Neuronal stem cell (in vitro differentiated cells): ENCODE data around the gene TRPM3.

Experiments
- DNase-seq: peaks from one replicate; pipeline ENCODE4 v3.0.0-alpha.2; 2013; ENCODE audit warnings: low spot score
- H2AFZ ChIP-seq: one replicate; pipeline ENCODE4 v1.6.1; 2013; ENCODE audit warnings: mild to moderate bottlenecking, low read length, inconsistent platforms
- H2AK5ac ChIP-seq: 2 replicates; pipeline ENCODE4 v1.6.1; 2013; ENCODE audit warnings: low read depth, mild to moderate bottlenecking, inconsistent platforms, low read length, moderate library complexity, mixed read lengths
- H2BK120ac ChIP-seq: 2 replicates; pipeline ENCODE4 v1.6.1; 2013; ENCODE audit warnings: low read depth, mild to moderate bottlenecking, inconsistent platforms, low read length, moderate library complexity, mixed read lengths
- H2BK12ac ChIP-seq: one replicate; pipeline ENCODE4 v1.6.1; 2013; ENCODE audit warnings: low read length, inconsistent platforms
- H2BK15ac ChIP-seq: 2 replicates; pipeline ENCODE4 v1.6.1; 2013; ENCODE audit warnings: mild to moderate bottlenecking, low read length, inconsistent platforms, mixed read lengths
- H2BK5ac ChIP-seq: one replicate; pipeline ENCODE4 v1.6.1; 2013; ENCODE audit warnings: inconsistent platforms, mild to moderate bottlenecking, low read length, moderate library complexity
- H3K14ac ChIP-seq: one replicate; pipeline ENCODE4 v1.6.1; 2013; ENCODE audit warnings: low read length, inconsistent platforms
- H3K18ac ChIP-seq: 2 replicates; pipeline ENCODE4 v1.6.1; 2013; ENCODE audit warnings: low read length, inconsistent platforms
- H3K23ac ChIP-seq: 2 replicates; pipeline ENCODE4 v1.6.1; 2013; ENCODE audit warnings: low read depth, mild to moderate bottlenecking, mixed read lengths, low read length, inconsistent platforms; ENCODE audit not compliant: poor library complexity
- H3K27ac ChIP-seq: replicated peaks from 3 replicates; pipeline ENCODE4 v1.5.1; 2013; ENCODE audit warnings: low read length, inconsistent platforms
- H3K27me3 ChIP-seq, 3 experiments: 2 replicates each; pipeline ENCODE4 v1.6.1; 2013; ENCODE audit warnings: low read length in 3 of 3, mild to moderate bottlenecking in 2 of 3, inconsistent platforms in 1 of 3, low read depth in 1 of 3, mixed read lengths in 1 of 3, moderate library complexity in 1 of 3; ENCODE audit not compliant: control insufficient read depth in 3 of 3, insufficient read depth in 3 of 3
- H3K36me3 ChIP-seq, 2 donors: replicated peaks in 1 of 2; 2 replicates each; pipeline ENCODE4 v1.6.1; 2013; ENCODE audit warnings: low read length in 2 of 2; ENCODE audit not compliant: control insufficient read depth in 2 of 2, insufficient read depth in 2 of 2
- H3K4ac ChIP-seq: 2 replicates; pipeline ENCODE4 v1.6.1; 2013; ENCODE audit warnings: inconsistent platforms, mild to moderate bottlenecking, low read length, moderate library complexity
- H3K4me1 ChIP-seq, 2 donors: 1 replicate in 1 of 2; 2 replicates in 1 of 2; pipeline ENCODE4 v1.6.1; 2013; ENCODE audit warnings: low read length in 2 of 2, low read depth in 1 of 2; ENCODE audit not compliant: control insufficient read depth in 2 of 2, insufficient read depth in 1 of 2
- H3K4me2 ChIP-seq: one replicate; pipeline ENCODE4 v1.6.1; 2013; ENCODE audit warnings: mild to moderate bottlenecking, low read length, inconsistent platforms; ENCODE audit not compliant: insufficient read depth, poor library complexity, severe bottlenecking
- H3K4me3 ChIP-seq, 2 donors: 2 replicates each; pipeline ENCODE4 v1.5.1; 2013; ENCODE audit warnings: low read length in 2 of 2, mild to moderate bottlenecking in 2 of 2, inconsistent platforms in 1 of 2, moderate library complexity in 1 of 2
- H3K79me1 ChIP-seq: one replicate; pipeline ENCODE4 v1.6.1; 2013; ENCODE audit warnings: low read depth, mild to moderate bottlenecking, inconsistent platforms, low read length, moderate library complexity
- H3K9ac ChIP-seq: one replicate; pipeline ENCODE4 v1.6.1; 2013; ENCODE audit warnings: mild to moderate bottlenecking, low read depth, low read length, inconsistent platforms; ENCODE audit not compliant: poor library complexity
- H3K9me3 ChIP-seq, 2 donors: replicated peaks in 1 of 2; 2 replicates each; pipeline versions ENCODE3 to v1.6.1; 2013; ENCODE audit warnings: low read length in 2 of 2, mild to moderate bottlenecking in 2 of 2, inconsistent platforms in 1 of 2, low read depth in 1 of 2, mixed read lengths in 1 of 2, moderate library complexity in 1 of 2; ENCODE audit not compliant: control insufficient read depth in 2 of 2, insufficient read depth in 1 of 2
- H4K8ac ChIP-seq: one replicate; pipeline ENCODE4 v1.6.1; 2013; ENCODE audit warnings: low read depth, mild to moderate bottlenecking, inconsistent platforms, low read length, moderate library complexity
- H4K91ac ChIP-seq: one replicate; pipeline ENCODE4 v1.6.1; 2013; ENCODE audit warnings: low read length, low read depth, mild to moderate bottlenecking, inconsistent platforms; ENCODE audit not compliant: poor library complexity
- WGBS, 2 donors: extraction: QIAGEN DNeasy Blood & Tissue Kit; methylation state at CpG; one replicate each; pipeline ENCODE4 v1.1.7; 2013; ENCODE audit warnings: missing lambda C conversion rate in 2 of 2, mixed read lengths in 1 of 2; ENCODE audit not compliant: insufficient read length in 2 of 2, insufficient replicate concordance in 1 of 2; ENCODE audit errors: extremely low coverage in 2 of 2; 5-methylcytosine and 5-hydroxymethylcytosine counted together

Gene TRPM3

DNA sequence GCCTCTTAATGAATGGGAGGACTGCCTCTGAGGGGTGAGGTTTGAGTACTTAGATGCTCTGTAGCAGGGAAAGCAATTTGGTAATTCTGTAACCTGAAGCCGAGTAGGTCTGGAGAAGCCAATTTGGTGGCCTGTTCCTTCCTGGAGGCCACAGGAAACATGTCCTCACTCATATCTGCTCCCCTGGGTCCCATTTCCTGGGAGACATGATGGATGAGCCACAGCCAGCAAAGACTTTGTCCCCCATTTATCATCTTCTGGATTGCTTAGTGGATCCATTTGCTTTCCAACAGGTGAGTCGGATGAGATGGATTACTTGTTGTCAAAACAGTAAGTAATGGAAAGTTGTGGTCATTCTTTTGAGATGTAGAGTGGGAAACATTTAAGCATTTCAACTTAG is 607.1 kb downstream of the TRPM3 start:
- H3K18ac ChIP-seq: no peak overlapping the region
- no peak overlapping the region for H3K23ac ChIP-seq
- no peak overlapping the region for H3K14ac ChIP-seq
- no peak overlapping the region for H4K91ac ChIP-seq
- no peak for DNase-seq
- no peaks in the 10 kb centered on the region for H3K36me3 ChIP-seq
- no peak overlapping the region for H2BK120ac ChIP-seq
- H3K27ac ChIP-seq: no peak overlapping the region
- H2AFZ ChIP-seq: no peak overlapping the region
- H4K8ac ChIP-seq: no peak overlapping the region
- WGBS, 2 donors: no CpG with 5 or more reads among the region's 2 CpGs
- H2BK15ac ChIP-seq: no peak overlapping the region
- no peak overlapping the region for H2BK5ac ChIP-seq
- no peak overlapping the region for H3K9ac ChIP-seq
- no peak overlapping the region for H2AK5ac ChIP-seq
- H3K4me1 ChIP-seq: no peaks in the 10 kb centered on the region
- no peak overlapping the region for H3K4me3 ChIP-seq
- peaks cover 0 to 4% (median 0%) of the 10 kb centered on the region in 3 experiments for H3K27me3 ChIP-seq
- no peaks in the 10 kb centered on the region for H3K9me3 ChIP-seq
- H3K4me2 ChIP-seq: no peak overlapping the region
- H3K4ac ChIP-seq: no peak overlapping the region
- no peak overlapping the region for H2BK12ac ChIP-seq
- H3K79me1 ChIP-seq: no peaks in the 10 kb centered on the region

- Histone ChIP-seq H2AFZ (no peak overlapping the region), H2BK120ac (no peak overlapping the region), H3K4me2 (no peak overlapping the region), H3K23ac (no peak overlapping the region), H2BK15ac (no peak overlapping the region), H2BK5ac (no peak overlapping the region), H2AK5ac (no peak overlapping the region), H2BK12ac (no peak overlapping the region), H3K9ac (no peak overlapping the region), H3K79me1 (no peaks in the 10 kb centered on the region), H3K36me3 (no peaks in the 10 kb centered on the region), H4K8ac (no peak overlapping the region), H3K9me3 (no peaks in the 10 kb centered on the region), H3K18ac (no peak overlapping the region), H3K4me1 (no peaks in the 10 kb centered on the region), H3K4me3 (no peak overlapping the region), H3K27ac (no peak overlapping the region), H3K27me3 (peaks cover 0 to 4% (median 0%) of the 10 kb centered on the region in 3 experiments), H4K91ac (no peak overlapping the region), H3K14ac (no peak overlapping the region), H3K4ac (no peak overlapping the region)
- no peak for DNase-seq
- no CpG with 5 or more reads among the region's 3 CpGs for WGBS, 2 donors
Observed at GRCh38 chr9:70511858-70512257, 609.6 kb downstream of the TRPM3 start.

DNA sequence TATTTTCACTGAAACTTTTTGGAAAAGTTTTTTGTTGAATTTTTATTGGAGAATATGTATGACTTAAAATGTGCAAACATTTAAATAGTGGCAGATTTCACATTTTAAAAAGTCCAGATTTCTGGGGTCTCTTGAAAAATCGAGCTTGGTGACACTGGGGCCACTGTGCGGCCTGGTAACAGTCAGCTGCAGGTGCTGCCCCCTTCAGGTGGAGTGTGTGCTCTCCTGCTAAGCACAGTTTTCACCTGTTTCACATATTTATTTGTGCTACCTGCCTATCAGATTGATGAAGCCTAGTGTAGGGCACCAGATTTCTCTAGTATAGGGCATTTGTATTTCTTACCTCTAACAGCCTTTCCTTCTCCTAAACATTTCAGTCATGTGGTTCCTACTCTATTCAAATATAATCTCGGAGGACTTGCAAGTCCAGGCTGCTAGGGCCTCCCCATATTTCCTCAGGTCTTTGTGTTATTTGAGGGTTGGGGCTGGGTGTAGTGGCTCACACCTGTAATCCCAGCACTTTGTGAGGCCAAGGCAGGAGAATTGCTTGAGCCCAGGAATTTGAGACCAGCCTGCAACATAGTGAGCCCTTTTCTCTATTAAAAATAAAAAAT is 611.2 kb downstream of the TRPM3 start:
- H2AK5ac ChIP-seq: no peak overlapping the region
- H3K9ac ChIP-seq: no peak overlapping the region
- no peak overlapping the region for H2BK12ac ChIP-seq
- no peak overlapping the region for H3K18ac ChIP-seq
- H3K23ac ChIP-seq: no peak overlapping the region
- no peaks in the 10 kb centered on the region for H3K4me1 ChIP-seq
- H2BK120ac ChIP-seq: no peak overlapping the region
- no peak overlapping the region for H3K4ac ChIP-seq
- no peak overlapping the region for H2BK15ac ChIP-seq
- no peak overlapping the region for H3K4me3 ChIP-seq
- no peak overlapping the region for H4K8ac ChIP-seq
- no peak overlapping the region for H2BK5ac ChIP-seq
- H3K79me1 ChIP-seq: no peaks in the 10 kb centered on the region
- WGBS, 2 donors: no CpG with 5 or more reads among the region's 3 CpGs
- peak; percentile 4 for DNase-seq
- no peak overlapping the region for H3K14ac ChIP-seq
- no peak overlapping the region for H4K91ac ChIP-seq
- H2AFZ ChIP-seq: no peak overlapping the region
- H3K27ac ChIP-seq: no peak overlapping the region
- H3K27me3 ChIP-seq: peaks cover 0 to 4% (median 0%) of the 10 kb centered on the region in 3 experiments
- H3K4me2 ChIP-seq: no peak overlapping the region
- H3K36me3 ChIP-seq: no peaks in the 10 kb centered on the region
- no peaks in the 10 kb centered on the region for H3K9me3 ChIP-seq

DNA sequence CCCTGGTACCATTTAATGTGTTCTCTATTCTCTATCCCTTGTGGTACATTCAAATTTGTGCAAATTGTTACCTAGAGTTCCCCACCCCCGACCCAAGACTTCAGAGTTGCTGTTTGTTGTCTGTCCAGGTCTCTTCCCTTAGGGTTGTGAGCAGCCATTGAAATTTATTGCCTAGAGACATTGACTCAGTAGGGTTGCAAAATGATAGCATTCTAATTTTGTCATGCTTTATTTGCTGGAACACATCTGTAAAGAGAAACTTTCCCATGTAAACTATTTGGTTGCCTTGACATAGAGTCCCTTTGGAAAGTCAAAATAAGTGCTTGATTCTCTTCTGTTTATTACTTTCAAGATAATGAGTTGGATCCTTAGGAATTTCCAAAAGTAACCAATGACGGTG is 615.3 kb downstream of the TRPM3 start:
- no peak overlapping the region for H3K4me2 ChIP-seq
- DNase-seq: no peak
- H3K4me3 ChIP-seq: no peak overlapping the region
- no peaks in the 10 kb centered on the region for H3K36me3 ChIP-seq
- H2BK120ac ChIP-seq: no peak overlapping the region
- no peak overlapping the region for H2BK15ac ChIP-seq
- no peak overlapping the region for H3K4ac ChIP-seq
- no peak overlapping the region for H3K27ac ChIP-seq
- H3K23ac ChIP-seq: no peak overlapping the region
- H2BK5ac ChIP-seq: no peak overlapping the region
- no peak overlapping the region for H4K8ac ChIP-seq
- H3K27me3 ChIP-seq: no peaks in the 10 kb centered on the region
- no peaks in the 10 kb centered on the region for H3K9me3 ChIP-seq
- H3K14ac ChIP-seq: no peak overlapping the region
- WGBS, 2 donors: no CpG with 5 or more reads among the region's 2 CpGs
- H3K9ac ChIP-seq: no peak overlapping the region
- no peak overlapping the region for H2AK5ac ChIP-seq
- no peaks in the 10 kb centered on the region for H3K79me1 ChIP-seq
- H2AFZ ChIP-seq: no peak overlapping the region
- H3K18ac ChIP-seq: no peak overlapping the region
- no peak overlapping the region for H4K91ac ChIP-seq
- no peak overlapping the region for H2BK12ac ChIP-seq
- no peaks in the 10 kb centered on the region for H3K4me1 ChIP-seq
